Muscle of arm (tissue), 12 donors: ENCODE results near the gene ATP8B3. TPM values are rescaled to one million over a fixed set of nuclear protein-coding genes. Genes with fewer than 3 reads are reported as not detected.
"Not testable (repeated sequence)": the region's sequence is repeated elsewhere in the genome, so short reads cannot be mapped to it uniquely, and the experiment has no call there.

Experiments used
- DNase-seq: peaks from one replicate; pipeline ENCODE4 v3.0.0-alpha.2; 2013
- polyA plus RNA-seq, 12 donors: library from polyadenylated mRNA; unstranded; fragments of 120-200 nt; gene quantifications; one replicate each; pipeline ENCODE4 v1.2.1, GENCODE V29; 2013; ENCODE audit not compliant: insufficient read length in 12 of 12

The ATP8B3 gene
- polyA plus RNA-seq, 12 donors, result 0.41 to 2.8 (median 0.62) TPM; not detected in 2

GRCh38 chr19:1815605-1816529 is 3.8 kb upstream of the ATP8B3 start:
- DNase-seq, result no peak

- DNase-seq, result no peak
These were observed 2.9 kb upstream of the ATP8B3 start for GRCh38 chr19:1814833-1815604.

- no peak for DNase-seq
These were observed 2.3 kb upstream of the ATP8B3 start for GRCh38 chr19:1814391-1814790.

- DNase-seq, result no peak
These were observed 1.4 kb upstream of the ATP8B3 start for GRCh38 chr19:1813192-1814182.

GRCh38 chr19:1812426-1813191 is 533 bp upstream of the ATP8B3 start:
- DNase-seq, result peak; percentile 85

- no peak for DNase-seq
These were observed 593 bp downstream of the ATP8B3 start for GRCh38 chr19:1811472-1811894.

- no peak for DNase-seq
These were observed 1.5 kb downstream of the ATP8B3 start for GRCh38 chr19:1810439-1811160.

- DNase-seq, result no peak
These were observed 2.4 kb downstream of the ATP8B3 start for GRCh38 chr19:1809678-1810077.

- no peak for DNase-seq
These were observed 3.7 kb downstream of the ATP8B3 start for GRCh38 chr19:1808395-1808731.

- no peak for DNase-seq
These were observed 4.2 kb downstream of the ATP8B3 start for GRCh38 chr19:1807695-1808394.

- no peak for DNase-seq
These were observed 4.9 kb downstream of the ATP8B3 start for GRCh38 chr19:1807030-1807694.

GRCh38 chr19:1806184-1807029 is 5.7 kb downstream of the ATP8B3 start:
- DNase-seq, result no peak

GRCh38 chr19:1805401-1806183 is 6.5 kb downstream of the ATP8B3 start:
- DNase-seq, result no peak

GRCh38 chr19:1804858-1805257 is 7.2 kb downstream of the ATP8B3 start:
- no peak for DNase-seq

GRCh38 chr19:1799695-1800342 is 12.3 kb downstream of the ATP8B3 start:
- DNase-seq, result no peak

- DNase-seq, result not testable (repeated sequence)
These were observed 14.8 kb downstream of the ATP8B3 start for GRCh38 chr19:1797313-1797712.
